Loucy (cell line): ENCODE results near the gene KLF17.
A peak's percentile ranks its signal among the peaks of the same experiment; 100 is the strongest.

Experiments used
- H2AFZ ChIP-seq: fragments of 200-600 bp; sonication (generic); 2 replicates; pipeline ENCODE4 v1.6.0; 2016; ENCODE audit warnings: antibody characterized with exemption, mild to moderate bottlenecking, low read length, moderate library complexity
- H3F3A ChIP-seq: fragments of 200-600 bp; 2 replicates; pipeline ENCODE4 v1.6.0; 2016; ENCODE audit warnings: antibody characterized with exemption, low read depth, mild to moderate bottlenecking
- H3K27me3 ChIP-seq: fragments of 200-600 bp; sonication (generic); 2 replicates; pipeline ENCODE4 v1.6.1; 2014; ENCODE audit warnings: low read length, mild to moderate bottlenecking; ENCODE audit not compliant: insufficient read depth, poor library complexity, severe bottlenecking
- H3K36me3 ChIP-seq: fragments of 200-600 bp; sonication (generic); 2 replicates; pipeline ENCODE4 v1.6.1; 2016; ENCODE audit warnings: low read length; ENCODE audit not compliant: insufficient read depth
- H3K4me1 ChIP-seq: fragments of 200-600 bp; sonication (generic); 2 replicates; pipeline ENCODE4 v1.5.1; 2014; ENCODE audit warnings: low read length, mild to moderate bottlenecking; ENCODE audit not compliant: insufficient read depth, poor library complexity, severe bottlenecking
- H3K4me2 ChIP-seq: fragments of 200-600 bp; sonication (generic); 2 replicates; pipeline ENCODE4 v1.6.0; 2014; ENCODE audit warnings: antibody characterized with exemption, low read length, low read depth, mild to moderate bottlenecking; ENCODE audit not compliant: poor library complexity, severe bottlenecking
- H3K4me3 ChIP-seq: fragments of 200-600 bp; sonication (generic); 2 replicates; pipeline ENCODE4 v1.5.1; 2014; ENCODE audit warnings: low read length, mild to moderate bottlenecking, mixed read lengths; ENCODE audit not compliant: poor library complexity, severe bottlenecking
- H3K79me2 ChIP-seq: fragments of 200-600 bp; sonication (generic); 2 replicates; pipeline ENCODE4 v1.6.1; 2014; ENCODE audit warnings: low read length; ENCODE audit not compliant: insufficient read depth
- H3K9ac ChIP-seq: fragments of 200-600 bp; sonication (generic); 2 replicates; pipeline ENCODE4 v1.6.0; 2014; ENCODE audit warnings: mild to moderate bottlenecking, low read depth, low read length, moderate library complexity; ENCODE audit not compliant: poor library complexity, severe bottlenecking
- H3K9me2 ChIP-seq: fragments of 200-600 bp; sonication (generic); replicated peaks from 2 replicates; pipeline ENCODE4 v1.6.1; 2016; ENCODE audit warnings: low read depth, low read length, mixed read lengths
- H3K9me3 ChIP-seq: fragments of 200-600 bp; sonication (generic); 2 replicates; pipeline ENCODE4 v1.6.1; 2014; ENCODE audit warnings: mild to moderate bottlenecking, antibody characterized with exemption, low read length, low read depth; ENCODE audit not compliant: insufficient read depth
- H4K20me1 ChIP-seq: fragments of 200-600 bp; sonication (generic); 2 replicates; pipeline ENCODE4 v1.6.0; 2014; ENCODE audit warnings: antibody characterized with exemption, low read length, mild to moderate bottlenecking; ENCODE audit not compliant: insufficient read depth, poor library complexity, severe bottlenecking
- CTCF ChIP-seq: fragments of 200-600 bp; sonication (generic); conservative IDR thresholded peaks from 2 replicates; pipeline ENCODE4 v1.5.1; 2014; ENCODE audit warnings: mild to moderate bottlenecking, antibody characterized with exemption, low read length
- EZH2phosphoT487 ChIP-seq: fragments of 200-600 bp; IDR thresholded peaks from 2 replicates; pipeline ENCODE4 v1.6.1; 2018; ENCODE audit warnings: antibody characterized with exemption, mild to moderate bottlenecking, moderate library complexity, borderline replicate concordance

The KLF17 gene

GRCh38 chr1:44118682-44119081 lies at the start of gene KLF17:
TSS of gene KLF17 (plus strand) at chr1:44118821. CDS start at chr1:44118908, 87 bp downstream.
- H3K4me2 ChIP-seq, result no peak within 1 kb of the TSS
- no peak within 1 kb of the TSS for H2AFZ ChIP-seq
- H3K9me3 ChIP-seq, result no peaks in the 10 kb centered on the region
- no peak within 1 kb of the TSS for H3K9ac ChIP-seq
- H3K36me3 ChIP-seq, result no peaks in the 10 kb centered on the region
- H3F3A ChIP-seq, result no peaks in the 10 kb centered on the region
- no peak for TF ChIP-seq CTCF
- no peaks in the 10 kb centered on the region for H3K9me2 ChIP-seq
- no peaks in the 10 kb centered on the region for H3K27me3 ChIP-seq
- H3K4me1 ChIP-seq, result no peaks in the 10 kb centered on the region
- H3K79me2 ChIP-seq, result no peaks in the 10 kb centered on the region
- H3K4me3 ChIP-seq, result no peak within 1 kb of the TSS
- no peaks in the 10 kb centered on the region for H4K20me1 ChIP-seq

GRCh38 chr1:44071461-44071860 lies 47.2 kb upstream of the KLF17 start:
- Histone ChIP-seq H3K4me1 (peaks cover 21% of the 10 kb centered on the region), H3K27me3 (no peaks in the 10 kb centered on the region), H3K9ac (no peak overlapping the region), H4K20me1 (no peaks in the 10 kb centered on the region), H3K4me2 (no peak overlapping the region), H3K4me3 (no peak overlapping the region), H3K79me2 (no peaks in the 10 kb centered on the region), H3K36me3 (no peaks in the 10 kb centered on the region), H3K9me3 (no peaks in the 10 kb centered on the region), H2AFZ (0 out of 2 replicates have a peak overlapping the region, but pooled peaks have one; percentile 15), H3F3A (0 out of 2 replicates have a peak, but pooled peaks cover 3% of the 10 kb centered on the region), H3K9me2 (no peaks in the 10 kb centered on the region)
- TF ChIP-seq CTCF, result no peak

- no peak for TF ChIP-seq CTCF
- no peak for TF ChIP-seq EZH2phosphoT487
- H3F3A ChIP-seq, result no peaks in the 10 kb centered on the region
- H2AFZ ChIP-seq, result no peak overlapping the region
- H3K4me2 ChIP-seq, result no peak overlapping the region
- H3K4me3 ChIP-seq, result no peak overlapping the region
- H3K9me3 ChIP-seq, result no peaks in the 10 kb centered on the region
- H3K4me1 ChIP-seq, result peaks cover 20% of the 10 kb centered on the region
- no peaks in the 10 kb centered on the region for H4K20me1 ChIP-seq
- H3K36me3 ChIP-seq, result no peaks in the 10 kb centered on the region
- H3K9me2 ChIP-seq, result no peaks in the 10 kb centered on the region
- H3K9ac ChIP-seq, result no peak overlapping the region
- H3K27me3 ChIP-seq, result no peaks in the 10 kb centered on the region
- H3K79me2 ChIP-seq, result no peaks in the 10 kb centered on the region
These were observed 46.4 kb upstream of the KLF17 start for GRCh38 chr1:44072204-44072603.
